ENCODE results near the gene SYNGR4. TPM values are rescaled to one million over a fixed set of nuclear protein-coding genes. Genes with fewer than 3 reads are reported as not detected.

Gene SYNGR4
- total and polyA plus RNA-seq, 2 donors (not counting 1 experiment from before 2014, with no cell fraction given): not detected

- Histone ChIP-seq H3K4me2 (ENCODE audit: extremely low read depth, insufficient read depth, low read length) (no peak overlapping the region), H3K79me2 (ENCODE audit: control insufficient read depth, insufficient read depth, low read length) (no peaks in the 10 kb centered on the region), H3K27ac (ENCODE audit: insufficient read depth, low read length) (no peak overlapping the region), H3K4me1 (ENCODE audit: control insufficient read depth, extremely low read depth, insufficient read depth, low read length) (no peaks in the 10 kb centered on the region), H4K20me1 (ENCODE audit: control insufficient read depth, extremely low read depth, insufficient read depth, low read length) (no peaks in the 10 kb centered on the region), H3K9ac (ENCODE audit: insufficient read depth, low read length) (no peak overlapping the region), H2AFZ (ENCODE audit: low read length) (no peak overlapping the region), H3K4me3 (replicated peaks in 1 of 4; ENCODE audit: control extremely low read depth in 1 of 4, insufficient read depth in 1 of 4, low read depth in 3 of 4, low read length in 4 of 4) (no peak overlapping the region), H3K36me3 (ENCODE audit: control insufficient read depth, insufficient read depth, low read length) (no peaks in the 10 kb centered on the region), H3K27me3 (ENCODE audit: control insufficient read depth, insufficient read depth, low read length) (no peaks in the 10 kb centered on the region), H3K9me3 (ENCODE audit: control insufficient read depth, insufficient read depth, low read depth, low read length) (no peaks in the 10 kb centered on the region)
- DNase-seq (ENCODE audit: low read depth in 2 of 2): peak; percentile 64 to 67
- TF ChIP-seq CTCF (conservative IDR thresholded peaks at IDR 0.05 in 1 of 2, IDR thresholded peaks at IDR 0.05 in 1 of 2; ENCODE audit: low read depth in 1 of 2, low read length in 2 of 2) (no peak), EZH2 (IDR thresholded peaks at IDR 0.05; ENCODE audit: low read length, missing control alignments) (no peak)
Measured at GRCh38 chr19:48403606-48404005, 39.4 kb downstream of the SYNGR4 start.

- Histone ChIP-seq H4K20me1 (ENCODE audit: control insufficient read depth, extremely low read depth, insufficient read depth, low read length) (no peaks in the 10 kb centered on the region), H3K9ac (ENCODE audit: insufficient read depth, low read length) (no peak overlapping the region), H3K4me1 (ENCODE audit: control insufficient read depth, extremely low read depth, insufficient read depth, low read length) (no peaks in the 10 kb centered on the region), H3K4me3 (replicated peaks in 1 of 4; ENCODE audit: control extremely low read depth in 1 of 4, insufficient read depth in 1 of 4, low read depth in 3 of 4, low read length in 4 of 4) (no peak overlapping the region), H3K9me3 (ENCODE audit: control insufficient read depth, insufficient read depth, low read depth, low read length) (no peaks in the 10 kb centered on the region), H2AFZ (ENCODE audit: low read length) (no peak overlapping the region), H3K27me3 (ENCODE audit: control insufficient read depth, insufficient read depth, low read length) (no peaks in the 10 kb centered on the region), H3K79me2 (ENCODE audit: control insufficient read depth, insufficient read depth, low read length) (no peaks in the 10 kb centered on the region), H3K36me3 (ENCODE audit: control insufficient read depth, insufficient read depth, low read length) (no peaks in the 10 kb centered on the region), H3K4me2 (ENCODE audit: extremely low read depth, insufficient read depth, low read length) (no peak overlapping the region), H3K27ac (ENCODE audit: insufficient read depth, low read length) (no peak overlapping the region)
- DNase-seq (ENCODE audit: low read depth in 2 of 2): no peak
- TF ChIP-seq CTCF (conservative IDR thresholded peaks at IDR 0.05 in 1 of 2, IDR thresholded peaks at IDR 0.05 in 1 of 2; ENCODE audit: low read depth in 1 of 2, low read length in 2 of 2) (no peak), EZH2 (IDR thresholded peaks at IDR 0.05; ENCODE audit: low read length, missing control alignments) (no peak)
Measured at GRCh38 chr19:48405010-48405659, 41.0 kb downstream of the SYNGR4 start.

- no peaks in the 10 kb centered on the region for H3K9me3 ChIP-seq (ENCODE audit: control insufficient read depth, insufficient read depth, low read depth, low read length)
- no peak overlapping the region for H3K9ac ChIP-seq (ENCODE audit: insufficient read depth, low read length)
- H3K4me3 ChIP-seq (replicated peaks in 1 of 4; ENCODE audit: control extremely low read depth in 1 of 4, insufficient read depth in 1 of 4, low read depth in 3 of 4, low read length in 4 of 4): no peak overlapping the region
- H3K4me1 ChIP-seq (ENCODE audit: control insufficient read depth, extremely low read depth, insufficient read depth, low read length): no peaks in the 10 kb centered on the region
- H3K27ac ChIP-seq (ENCODE audit: insufficient read depth, low read length): no peak overlapping the region
- no peaks in the 10 kb centered on the region for H3K79me2 ChIP-seq (ENCODE audit: control insufficient read depth, insufficient read depth, low read length)
- H4K20me1 ChIP-seq (ENCODE audit: control insufficient read depth, extremely low read depth, insufficient read depth, low read length): no peaks in the 10 kb centered on the region
- no peak overlapping the region for H3K4me2 ChIP-seq (ENCODE audit: extremely low read depth, insufficient read depth, low read length)
- H3K36me3 ChIP-seq (ENCODE audit: control insufficient read depth, insufficient read depth, low read length): no peaks in the 10 kb centered on the region
- TF ChIP-seq EZH2 (IDR thresholded peaks at IDR 0.05; ENCODE audit: low read length, missing control alignments) (no peak), CTCF (conservative IDR thresholded peaks at IDR 0.05 in 1 of 2, IDR thresholded peaks at IDR 0.05 in 1 of 2; ENCODE audit: low read depth in 1 of 2, low read length in 2 of 2) (no peak)
- peak in 1 of 2 donors; percentile 29 for DNase-seq (ENCODE audit: low read depth in 2 of 2)
- no peak overlapping the region for H2AFZ ChIP-seq (ENCODE audit: low read length)
- H3K27me3 ChIP-seq (ENCODE audit: control insufficient read depth, insufficient read depth, low read length): no peaks in the 10 kb centered on the region
Measured at GRCh38 chr19:48405850-48406249, 41.7 kb downstream of the SYNGR4 start.
